ENCODE measurements around the gene CRLF1. TPM values are rescaled to one million over a fixed set of nuclear protein-coding genes. Genes with fewer than 3 reads are reported as not detected.

CRLF1 gene
- total RNA-seq, 1 donor from 2014 or later, result 0.94 TPM

DNA sequence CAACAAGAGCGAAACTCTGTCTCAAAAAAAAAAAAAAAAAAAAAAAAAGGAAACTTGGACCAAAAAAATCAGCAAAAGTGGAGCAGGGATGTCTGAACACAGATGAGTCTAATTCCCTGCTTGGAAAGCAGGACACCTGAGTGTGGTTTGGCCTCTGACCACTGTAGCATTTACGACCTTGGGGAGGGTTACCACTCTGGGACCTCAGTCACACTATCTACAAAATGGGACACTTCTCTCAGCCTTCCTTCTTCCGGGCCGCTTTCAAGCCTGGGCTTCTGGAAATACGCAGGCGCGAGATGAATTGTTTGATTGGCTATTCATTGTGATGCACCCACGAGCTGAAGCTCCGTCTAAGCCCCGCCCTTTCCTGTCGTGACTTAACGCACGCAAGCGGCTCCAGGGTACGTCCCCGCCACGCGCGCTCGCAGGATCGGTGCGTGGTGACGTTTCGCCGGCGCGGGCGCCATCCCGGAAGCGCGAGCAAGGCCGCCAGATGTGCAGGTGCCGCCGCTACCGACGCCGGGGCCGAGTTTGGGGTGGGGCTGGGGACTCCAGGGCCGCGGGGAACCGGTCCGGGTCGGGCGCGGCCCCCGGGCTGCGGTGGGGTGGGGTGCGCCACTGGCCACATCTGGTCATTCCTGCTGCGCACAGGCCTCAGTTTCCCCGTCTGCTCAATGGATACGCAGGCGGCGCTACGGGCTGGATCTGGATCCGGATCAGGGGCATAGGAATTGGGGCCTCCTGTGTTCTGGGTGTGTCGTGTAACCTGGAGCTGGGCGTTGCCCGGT, 49.0 kb downstream of the CRLF1 start, which contains the start of gene KXD1:
Gene KXD1 (plus strand): TSS at position 460 of the 791 bp plus-strand sequence. CDS start 4,187 bp downstream, outside the sequence.
- DNase-seq, result peak; percentile 95

DNA sequence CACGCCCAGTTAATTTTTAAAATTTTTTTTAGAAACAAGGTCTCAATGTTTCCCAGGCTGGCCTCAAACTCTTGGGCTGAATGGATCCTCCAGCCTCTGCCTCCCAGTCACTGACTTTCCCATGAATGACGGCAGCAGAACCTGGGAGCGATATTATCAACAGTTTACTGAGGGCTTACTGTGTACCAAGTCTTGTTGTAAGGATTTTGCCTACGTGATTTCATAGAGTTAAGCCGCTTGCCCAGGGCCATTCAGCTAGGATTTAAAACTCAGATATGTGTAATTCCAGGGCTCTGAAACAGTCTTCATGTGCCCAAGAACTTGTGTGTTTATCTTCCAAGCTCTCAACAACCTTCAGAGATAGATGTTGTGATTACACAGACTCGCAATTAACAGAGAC, 55.0 kb downstream of the CRLF1 start:
- no peak for DNase-seq

DNA sequence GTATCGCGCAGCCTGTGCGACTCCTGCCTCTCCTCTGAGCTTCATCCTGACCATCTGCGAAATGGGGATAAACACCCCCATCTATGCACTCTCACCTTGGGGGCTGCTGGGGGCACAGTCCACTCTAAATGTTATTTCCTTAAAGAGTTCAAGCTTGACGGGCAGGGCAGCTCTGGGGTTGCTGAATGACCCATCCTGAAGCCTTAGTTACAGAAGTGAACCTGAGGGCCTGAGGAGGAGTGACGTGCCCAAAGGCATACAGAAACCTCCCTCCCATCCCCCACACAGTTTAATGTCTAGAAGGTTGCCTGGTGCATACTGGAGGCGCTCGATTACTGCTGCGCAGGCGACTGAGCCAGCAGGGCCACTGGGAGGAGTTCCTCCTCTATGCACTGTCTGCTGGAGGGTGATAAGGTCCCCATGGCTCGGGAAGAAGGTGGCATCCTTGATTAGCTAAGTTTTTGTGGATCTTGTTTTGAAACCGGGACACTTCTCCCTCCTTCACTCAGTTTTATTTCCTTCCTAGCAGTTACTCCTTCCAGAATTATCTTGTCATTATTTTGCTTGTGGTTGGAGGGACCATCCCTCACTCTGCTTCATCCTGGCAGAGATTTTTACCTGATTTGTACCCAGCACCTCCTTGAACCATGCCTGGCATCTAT, 62.7 kb downstream of the CRLF1 start:
- peak; percentile 47 for DNase-seq

Small RNA genes within 50 kb of the gene (small RNA-seq; reads per million reads assigned to genes)
- gene RN7SL155P, result not detected

Other genes with a start within 250 kb of the CRLF1 start
- gene GDF15, start 220.6 kb downstream of the CRLF1 start, total RNA-seq, result not detected
- gene LRRC25, start 209.2 kb downstream of the CRLF1 start, total RNA-seq, result 0.78 TPM
- gene SSBP4, start 187.4 kb downstream of the CRLF1 start, total RNA-seq, result 75.6 TPM
- 95.1 TPM for gene ISYNA1, start 168.7 kb downstream of the CRLF1 start, total RNA-seq
- gene ELL, start 84.7 kb downstream of the CRLF1 start, total RNA-seq, result 6.6 TPM
- gene FKBP8, start 63.2 kb downstream of the CRLF1 start, total RNA-seq, result 118 TPM
- 16.4 TPM for gene KXD1, start 48.9 kb downstream of the CRLF1 start, total RNA-seq
- gene UBA52, start 34.9 kb downstream of the CRLF1 start, total RNA-seq, result 530 TPM
- 20.0 TPM for gene REX1BD, start 18.0 kb downstream of the CRLF1 start, total RNA-seq
- 34.5 TPM for gene TMEM59L, start 6.1 kb upstream of the CRLF1 start, total RNA-seq
- gene KLHL26, start 30.2 kb upstream of the CRLF1 start, total RNA-seq, result 7.0 TPM
- 6.6 TPM for gene CRTC1, start 76.9 kb upstream of the CRLF1 start, total RNA-seq
- not detected for gene COMP, start 184.5 kb upstream of the CRLF1 start, total RNA-seq
- gene UPF1, start 225.2 kb upstream of the CRLF1 start, total RNA-seq, result 28.9 TPM

All from occipital lobe (tissue), 3 donors.